Heart right ventricle (tissue), 16 donors: ENCODE data around the gene EXOC6. TPM values are rescaled to one million over a fixed set of nuclear protein-coding genes. Genes with fewer than 3 reads are reported as not detected.

ENCODE experiments used
- ATAC-seq, 8 donors: fragments of 200-7000 bp; cut with Tn5 transposase; one replicate each; pipeline ENCODE4 v1.9.1; 2020; ENCODE audit warnings: mild to moderate bottlenecking in 8 of 8, moderate library complexity in 8 of 8, moderate number of reproducible peaks in 1 of 8
- DNase-seq, 2 donors: peaks; one replicate each; pipeline ENCODE4 v3.0.0-alpha.2; 2020
- H3K27ac ChIP-seq, 10 donors: fragments of 200-600 bp; sonication (generic) in 2 of 10; one replicate each; pipeline versions ENCODE4 v1.5.0 to v1.8.0; 2020 to 2022; ENCODE audit warnings: mild to moderate bottlenecking in 3 of 10
- H3K27me3 ChIP-seq, 7 donors: fragments of 200-600 bp; one replicate each; pipeline ENCODE4 v1.8.0; 2021 to 2022; ENCODE audit warnings: mild to moderate bottlenecking in 2 of 7
- H3K36me3 ChIP-seq, 9 donors: fragments of 200-600 bp; sonication (generic) in 1 of 9; one replicate each; pipeline versions ENCODE4 v1.5.0 to v1.8.0; 2020 to 2022; ENCODE audit warnings: mild to moderate bottlenecking in 2 of 9
- H3K4me1 ChIP-seq, 9 donors: fragments of 200-600 bp; sonication (generic) in 1 of 9; one replicate each; pipeline versions ENCODE4 v1.5.0 to v1.8.0; 2020 to 2022; ENCODE audit warnings: mild to moderate bottlenecking in 4 of 9
- H3K4me3 ChIP-seq, 10 donors: fragments of 200-600 bp; sonication (generic) in 2 of 10; one replicate each; pipeline versions ENCODE4 v1.5.0 to v1.8.0; 2020 to 2022; ENCODE audit warnings: mild to moderate bottlenecking in 7 of 10, moderate library complexity in 2 of 10
- H3K9me3 ChIP-seq, 11 donors: fragments of 200-600 bp in 10 of 11; sonication (generic) in 2 of 11; one replicate each; pipeline versions ENCODE4 v1.5.0 to v1.8.0; 2013 to 2022; ENCODE audit warnings: mild to moderate bottlenecking in 2 of 11, control low read depth in 1 of 11, moderate library complexity in 1 of 11
- whole genome bisulfite sequencing, 2 donors: extraction: QIAGEN DNeasy Blood & Tissue Kit; methylation state at CpG; one replicate each; pipeline ENCODE4 v1.1.7; 2013; ENCODE audit warnings: inconsistent platforms in 1 of 2; 5-methylcytosine and 5-hydroxymethylcytosine counted together
- intact Hi-C, 10 donors: fragments of 100-400 bp; cut with DNase I; formaldehyde crosslinking; loops; one replicate each; pipeline versions ENCODE4 v1.11.1 to v1.14.2; 2022
- polyA plus RNA-seq, 2 donors: library from polyadenylated mRNA; stranded (reverse); fragments of 200-250 nt; gene quantifications; one replicate each; pipeline ENCODE4 v1.2.3, GENCODE V29; 2013
- total RNA-seq, 10 donors: library from RNA; stranded (reverse); fragmentation: NEBNext Ultra II Directional in 3 of 10; extraction: Animal tissue kit (Norgen Biotek cat#: 25700) in 3 of 10; gene quantifications; one replicate each; pipeline versions ENCODE4 v1.2.1 to v1.2.4, GENCODE V29; 2021 to 2023
- TF ChIP-seq, protein P1 (sequence below), 9 donors: fragments of 200-600 bp; sonication (generic) in 2 of 9; IDR thresholded peaks; one replicate each; pipeline versions ENCODE4 v1.5.0 to v1.8.0; 2021 to 2022; ENCODE audit warnings: antibody characterized with exemption in 9 of 9, mild to moderate bottlenecking in 5 of 9, moderate library complexity in 1 of 9
- donor health status: Arrhythmogenic right ventricular cardiomyopathy.
- donor health status: ischemic (EF 13 %, LVEDD 7.1; RV severe dilation, severe dysfunction).
- donor health status: healthy with polysubstance abuse.
- donor health status: DM: no; HTN: yes; CAD: no.
- donor health status: DM: no; HTN: no; CAD: no.
- donor health status: ischemic (EF 25% LVEDD 6.9; RV normal size, moderate dysfunction).
- donor health status: ischemic (EF 25% LVEDD 5.7; RV mildly dilated, moderate dysfunction).
- donor health status: healthy.
- donor health status: DM: yes; HTN: yes; CAD: no.
- donor health status: Ischemic cardiomyopathy.
- donor health status: ischemic (EF 35%, LVEDD 5.7; RV mildly dilated, moderate dysfunction).
- donor health status: nonischemic (EF 11% LVEDD 7.7; RV severe dilation, severe dysfunction).
- donor health status: DM: yes; HTN: yes; CAD: no.
- donor health status: PGD.
- donor health status: ischemic (EF 29% LVEDD 5.4; RV normal size, mild dysfunction).
- donor health status: nonischemic (EF 23%, LVEDD 6.1; RV moderate dilation, normal function).

Gene EXOC6
- total and polyA plus RNA-seq, 12 donors = 3.3 to 11.7 (median 9.2) TPM

DNA sequence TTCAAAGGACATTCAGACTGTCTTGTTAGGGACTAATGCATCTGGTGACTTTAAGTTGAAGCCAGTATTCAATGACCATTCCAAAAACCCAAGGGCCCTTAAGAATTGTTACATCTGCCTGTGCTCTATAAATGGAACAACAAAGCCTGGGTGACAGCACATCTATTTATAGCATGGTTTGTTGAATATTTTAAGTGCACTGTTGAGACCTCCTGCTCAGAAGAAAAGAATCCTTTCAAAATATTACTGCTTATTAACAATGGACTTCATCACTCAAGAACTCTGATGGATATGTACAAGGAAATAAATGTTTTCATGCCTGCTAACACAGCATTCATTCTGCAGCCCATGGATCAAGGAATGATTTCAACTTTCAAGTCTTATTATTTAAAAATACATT is 179.2 kb downstream of the EXOC6 start:
- H3K9me3 ChIP-seq = peaks cover 0 to 15% (median 6%) of the 10 kb centered on the region in 11 donors
- ATAC-seq = no peak
- H3K27ac ChIP-seq = no peak overlapping the region
- TF ChIP-seq, protein P1, sequence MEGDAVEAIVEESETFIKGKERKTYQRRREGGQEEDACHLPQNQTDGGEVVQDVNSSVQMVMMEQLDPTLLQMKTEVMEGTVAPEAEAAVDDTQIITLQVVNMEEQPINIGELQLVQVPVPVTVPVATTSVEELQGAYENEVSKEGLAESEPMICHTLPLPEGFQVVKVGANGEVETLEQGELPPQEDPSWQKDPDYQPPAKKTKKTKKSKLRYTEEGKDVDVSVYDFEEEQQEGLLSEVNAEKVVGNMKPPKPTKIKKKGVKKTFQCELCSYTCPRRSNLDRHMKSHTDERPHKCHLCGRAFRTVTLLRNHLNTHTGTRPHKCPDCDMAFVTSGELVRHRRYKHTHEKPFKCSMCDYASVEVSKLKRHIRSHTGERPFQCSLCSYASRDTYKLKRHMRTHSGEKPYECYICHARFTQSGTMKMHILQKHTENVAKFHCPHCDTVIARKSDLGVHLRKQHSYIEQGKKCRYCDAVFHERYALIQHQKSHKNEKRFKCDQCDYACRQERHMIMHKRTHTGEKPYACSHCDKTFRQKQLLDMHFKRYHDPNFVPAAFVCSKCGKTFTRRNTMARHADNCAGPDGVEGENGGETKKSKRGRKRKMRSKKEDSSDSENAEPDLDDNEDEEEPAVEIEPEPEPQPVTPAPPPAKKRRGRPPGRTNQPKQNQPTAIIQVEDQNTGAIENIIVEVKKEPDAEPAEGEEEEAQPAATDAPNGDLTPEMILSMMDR (IDR thresholded peaks at IDR 0.05) = no peak
- DNase-seq = no peak
- H3K27me3 ChIP-seq = no peaks in the 10 kb centered on the region
- no peak overlapping the region for H3K4me3 ChIP-seq
- intact Hi-C loops = no loop called here
- peaks cover 0 to 36% (median 12%) of the 10 kb centered on the region in 9 donors for H3K36me3 ChIP-seq
- H3K4me1 ChIP-seq = no peaks in the 10 kb centered on the region

DNA sequence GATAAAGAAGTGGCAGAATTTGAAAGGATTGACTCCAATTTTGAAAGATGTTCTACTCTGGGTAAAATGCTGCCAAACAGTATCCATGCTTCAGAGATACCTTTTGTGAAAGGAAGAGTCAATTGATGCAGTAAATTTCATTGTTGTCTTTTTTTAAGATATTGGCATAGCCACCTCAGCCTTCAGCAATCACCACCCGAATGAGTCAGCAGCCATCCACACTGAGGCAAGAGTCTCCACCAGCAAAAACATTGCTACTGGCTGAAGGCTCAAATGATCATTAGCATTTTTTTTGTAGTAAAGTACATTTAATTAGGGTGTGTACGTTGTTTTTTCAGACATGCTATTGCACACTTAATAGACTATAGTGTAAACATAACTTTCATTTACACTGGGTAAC is 180.6 kb downstream of the EXOC6 start:
- TF ChIP-seq, protein P1 (IDR thresholded peaks at IDR 0.05) = no peak
- 94 to 97% methylated on average over 2 of the region's 2 CpGs for WGBS, 2 donors
- DNase-seq (no peak), ATAC-seq (no peak)
- intact Hi-C loops = no loop called here
- no peak overlapping the region for H3K27ac ChIP-seq
- H3K27me3 ChIP-seq = no peaks in the 10 kb centered on the region
- no peak overlapping the region for H3K4me3 ChIP-seq
- H3K4me1 ChIP-seq = peaks cover 0 to 13% (median 0%) of the 10 kb centered on the region in 9 donors
- H3K36me3 ChIP-seq = peaks cover 0 to 36% (median 12%) of the 10 kb centered on the region in 9 donors
- H3K9me3 ChIP-seq = peaks cover 0 to 15% (median 6%) of the 10 kb centered on the region in 11 donors

DNA sequence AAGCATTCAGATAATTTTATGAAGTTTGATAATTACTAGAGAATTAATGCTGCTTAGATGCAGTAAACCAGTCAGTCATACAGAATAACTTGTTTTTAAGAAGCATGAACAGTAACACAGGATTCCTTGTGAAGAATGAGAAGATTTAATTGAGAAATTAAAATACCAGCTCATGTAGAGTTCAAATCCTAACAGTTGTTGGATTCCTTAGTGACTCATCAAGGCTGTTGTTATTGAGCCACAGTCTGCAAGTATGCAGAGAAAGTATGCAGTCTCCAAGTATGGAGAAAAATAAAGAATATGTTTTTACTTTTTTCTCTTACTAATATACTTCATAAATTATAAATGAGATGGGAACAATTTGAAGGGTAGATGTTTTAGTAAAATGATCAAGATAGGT is 182.1 kb downstream of the EXOC6 start:
- peaks cover 0 to 15% (median 6%) of the 10 kb centered on the region in 11 donors for H3K9me3 ChIP-seq
- ATAC-seq = no peak
- no peak for DNase-seq
- no peak overlapping the region for H3K4me3 ChIP-seq
- no peak overlapping the region for H3K27ac ChIP-seq
- no peaks in the 10 kb centered on the region for H3K27me3 ChIP-seq
- H3K4me1 ChIP-seq = peaks cover 0 to 16% (median 0%) of the 10 kb centered on the region in 9 donors
- H3K36me3 ChIP-seq = peaks cover 0 to 26% (median 12%) of the 10 kb centered on the region in 9 donors
- TF ChIP-seq, protein P1 (IDR thresholded peaks at IDR 0.05) = no peak
- intact Hi-C loops = no loop called here

DNA sequence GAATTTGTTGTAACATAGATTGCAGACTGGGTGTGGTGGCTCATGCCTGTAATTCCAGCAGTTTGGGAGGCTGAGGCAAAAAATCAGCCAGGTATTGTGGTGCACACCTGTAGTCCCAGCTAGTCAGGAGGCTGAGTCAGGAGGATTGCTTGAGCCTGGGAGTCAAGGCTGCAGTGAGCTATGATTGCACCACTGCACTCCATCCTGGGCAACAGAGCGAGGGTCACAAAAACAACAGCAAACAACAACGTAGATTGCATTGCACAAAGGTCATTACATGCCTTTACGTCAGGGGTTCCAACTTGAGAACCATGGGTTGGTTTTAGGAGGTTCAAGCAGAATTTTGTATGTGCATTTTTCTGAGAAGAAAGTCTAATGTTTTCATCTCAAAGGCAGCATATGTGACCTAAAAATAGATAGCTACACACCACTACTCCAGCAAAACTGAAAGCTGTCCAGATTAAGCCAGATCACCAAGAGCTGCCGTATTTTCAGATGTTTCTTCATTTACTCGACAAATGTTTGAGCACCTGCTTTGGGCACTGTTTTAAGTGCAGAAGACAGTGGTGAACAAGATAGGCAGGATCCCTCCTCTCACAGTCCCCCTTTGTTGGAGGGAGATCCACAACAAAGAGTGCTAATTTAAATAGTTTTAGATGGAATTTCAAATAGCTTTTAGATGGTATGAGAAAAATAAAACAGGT is 183.9 kb downstream of the EXOC6 start:
- ATAC-seq = no peak

More for the DNA sequence above, 183.9 kb downstream of the EXOC6 start:
- H3K4me1 ChIP-seq = peaks cover 0 to 16% (median 0%) of the 10 kb centered on the region in 9 donors
- 85 to 90% methylated on average over 5 of the region's 5 CpGs for WGBS, 2 donors
- H3K36me3 ChIP-seq = peaks cover 0 to 11% (median 5%) of the 10 kb centered on the region in 9 donors
- intact Hi-C loops = no loop called here
- H3K4me3 ChIP-seq = no peak overlapping the region
- H3K9me3 ChIP-seq = peaks cover 0 to 10% (median 4%) of the 10 kb centered on the region in 11 donors
- TF ChIP-seq, protein P1 (IDR thresholded peaks at IDR 0.05) = no peak
- H3K27me3 ChIP-seq = no peaks in the 10 kb centered on the region
- H3K27ac ChIP-seq = no peak overlapping the region
- no peak for DNase-seq
